K562 (cell line): ENCODE results near the gene TSGA10. TPM values are rescaled to one million over a fixed set of nuclear protein-coding genes. Genes with fewer than 3 reads are reported as not detected.
A peak's percentile ranks its signal among the peaks of the same experiment; 100 is the strongest.

Source experiments
- CHD7 ChIP-seq: fragments of 200-600 bp; sonication (generic); IDR thresholded peaks from one replicate; pipeline ENCODE4 v1.6.1; 2012; ENCODE audit warnings: mild to moderate bottlenecking, low read depth, low read length, inconsistent platforms
- ETV1 ChIP-seq: fragments of 450-650 bp; conservative IDR thresholded peaks from 2 replicates; pipeline ENCODE4 v1.6.1; 2016; ENCODE audit warnings: missing genetic modification characterization, control low read depth, low read depth, missing compliant biosample characterization
- FOXA1 ChIP-seq: fragments of 450-650 bp; IDR thresholded peaks from 2 replicates; pipeline ENCODE4 v1.6.1; 2016; ENCODE audit warnings: mild to moderate bottlenecking, borderline replicate concordance
- HIVEP1 ChIP-seq: fragments of 250-450 bp; sonication (Bioruptor Pico); IDR thresholded peaks from 2 replicates; pipeline ENCODE4 v1.4.0; 2020; ENCODE audit warnings: mild to moderate bottlenecking
- LEF1 ChIP-seq: fragments of 450-650 bp; IDR thresholded peaks from 2 replicates; pipeline ENCODE4 v1.6.1; 2016; ENCODE audit warnings: mild to moderate bottlenecking
- MAFF ChIP-seq: IDR thresholded peaks from 2 replicates; pipeline ENCODE4 v1.6.1; 2012; ENCODE audit warnings: low read length, improper control_type of control experiment
- MLLT1 ChIP-seq, 2 experiments: fragments of 450-650 bp; IDR thresholded peaks; 2 replicates each; pipeline ENCODE4 v1.6.1; 2016
- POLR3A ChIP-seq: IDR thresholded peaks from 2 replicates; pipeline ENCODE4 v1.6.1; 2011; ENCODE audit warnings: borderline replicate concordance, mild to moderate bottlenecking, moderate library complexity; ENCODE audit not compliant: insufficient read length, insufficient read depth; ENCODE audit errors: extremely low read depth
- ZBTB2 ChIP-seq: fragments of 450-650 bp; IDR thresholded peaks from 2 replicates; pipeline ENCODE4 v1.6.1; 2016; ENCODE audit warnings: antibody characterized with exemption
- polyA plus RNA-seq, 8 experiments: library from polyadenylated mRNA; depleted of rRNA in 4 of 8; stranded (reverse) in 5 of 8; unstranded in 3 of 8; fragments of >200 nt; fragmentation: Nextera tagmentation in 2 of 8; fragmentation: Illumina TruSeq in 1 of 8; extraction: Ambion mirVana in 2 of 8; extraction: Trizol in 1 of 8; gene quantifications; 2 replicates each; pipeline versions ENCODE4 v1.2.1 to v1.2.3, GENCODE V29; 2011 to 2014; ENCODE audit warnings: inconsistent platforms in 1 of 8, missing spikeins in 1 of 8
- total RNA-seq, 7 experiments: library from RNA; depleted of rRNA in 6 of 7; stranded (reverse); fragments of >200 nt in 6 of 7; fragmentation: Illumina TruSeq in 2 of 7; extraction: Trizol in 2 of 7; gene quantifications; 2 replicates each; pipeline versions ENCODE4 v1.2.1 to v1.2.3, GENCODE V29; 2011 to 2021; ENCODE audit warnings: low replicate concordance in 1 of 7
- TF ChIP-seq, protein P1 (sequence below): fragments of 450-650 bp; IDR thresholded peaks from 2 replicates; pipeline ENCODE4 v1.6.1; 2016; ENCODE audit warnings: mild to moderate bottlenecking

TSGA10 gene
- total and polyA plus RNA-seq, 9 of the 15 experiments (the other 6 are each of a cell fraction or from before 2014, with no cell fraction given): 2.1 to 11.3 (median 3.2) TPM

DNA sequence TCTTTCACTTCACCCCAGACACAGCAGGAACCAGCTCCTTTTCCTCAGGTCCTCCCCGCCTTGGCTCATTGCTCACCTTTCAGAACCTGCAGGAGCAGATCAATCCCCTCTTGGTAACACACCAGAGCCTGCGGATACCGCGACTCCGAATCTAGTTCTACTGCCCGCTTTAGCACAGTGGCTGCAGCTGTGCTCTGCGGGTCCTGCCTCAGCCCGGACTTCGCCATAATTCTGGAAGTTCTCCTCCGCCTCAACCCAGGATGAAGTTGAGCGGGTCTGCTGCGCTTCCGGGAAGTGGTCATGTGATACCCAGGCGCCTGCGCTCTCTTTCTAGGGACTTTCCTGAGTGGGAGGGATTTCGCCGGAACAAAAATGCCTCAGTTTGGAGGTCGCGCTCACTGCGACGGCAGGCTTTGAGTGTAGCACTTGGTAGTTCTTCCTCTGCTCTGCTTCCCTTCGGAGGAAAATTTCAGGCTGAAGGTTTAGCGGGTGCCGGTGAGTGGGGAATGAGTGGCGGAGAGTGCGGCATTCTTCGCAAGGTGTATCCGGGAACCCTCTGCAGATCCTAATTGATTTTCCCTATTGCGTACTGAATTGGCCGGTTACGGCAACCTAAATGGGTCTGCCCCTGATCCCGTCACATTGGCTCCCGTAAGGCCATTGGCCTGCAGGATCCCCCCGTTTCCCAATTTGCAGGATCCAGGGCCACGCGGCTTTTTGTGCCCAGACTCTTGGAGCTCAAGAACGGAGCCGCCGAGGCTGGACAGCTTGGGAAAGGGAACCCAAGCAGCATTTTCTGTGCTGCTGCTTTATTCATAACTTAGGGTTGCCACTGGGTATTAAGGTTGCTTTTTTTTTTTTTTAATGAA is 26.2 kb upstream of the TSGA10 start, which contains the start of the genes MITD1 and MRPL30 (continued):
- no peak for TF ChIP-seq CHD7
- TF ChIP-seq ETV1 (tag): peak; percentile 85
- TF ChIP-seq, protein P1, sequence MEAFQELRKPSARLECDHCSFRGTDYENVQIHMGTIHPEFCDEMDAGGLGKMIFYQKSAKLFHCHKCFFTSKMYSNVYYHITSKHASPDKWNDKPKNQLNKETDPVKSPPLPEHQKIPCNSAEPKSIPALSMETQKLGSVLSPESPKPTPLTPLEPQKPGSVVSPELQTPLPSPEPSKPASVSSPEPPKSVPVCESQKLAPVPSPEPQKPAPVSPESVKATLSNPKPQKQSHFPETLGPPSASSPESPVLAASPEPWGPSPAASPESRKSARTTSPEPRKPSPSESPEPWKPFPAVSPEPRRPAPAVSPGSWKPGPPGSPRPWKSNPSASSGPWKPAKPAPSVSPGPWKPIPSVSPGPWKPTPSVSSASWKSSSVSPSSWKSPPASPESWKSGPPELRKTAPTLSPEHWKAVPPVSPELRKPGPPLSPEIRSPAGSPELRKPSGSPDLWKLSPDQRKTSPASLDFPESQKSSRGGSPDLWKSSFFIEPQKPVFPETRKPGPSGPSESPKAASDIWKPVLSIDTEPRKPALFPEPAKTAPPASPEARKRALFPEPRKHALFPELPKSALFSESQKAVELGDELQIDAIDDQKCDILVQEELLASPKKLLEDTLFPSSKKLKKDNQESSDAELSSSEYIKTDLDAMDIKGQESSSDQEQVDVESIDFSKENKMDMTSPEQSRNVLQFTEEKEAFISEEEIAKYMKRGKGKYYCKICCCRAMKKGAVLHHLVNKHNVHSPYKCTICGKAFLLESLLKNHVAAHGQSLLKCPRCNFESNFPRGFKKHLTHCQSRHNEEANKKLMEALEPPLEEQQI: peak; percentile 63
- TF ChIP-seq LEF1: peak; percentile 74
- peak; percentile 84 for TF ChIP-seq ZBTB2
- no peak for TF ChIP-seq MAFF
- TF ChIP-seq MLLT1 (IDR thresholded peaks at IDR 0.05): no peak
- TF ChIP-seq FOXA1: no peak
- no peak for TF ChIP-seq POLR3A
- TF ChIP-seq HIVEP1: peak; percentile 92
